PC-3 (cell line): ENCODE results near the gene FAM53B. TPM values are rescaled to one million over a fixed set of nuclear protein-coding genes. Genes with fewer than 3 reads are reported as not detected.

Source experiments
- ATAC-seq: fragments of 200-7000 bp; cut with Tn5 transposase; 2 replicates; pipeline ENCODE4 v1.9.1; 2020; ENCODE audit warnings: mild to moderate bottlenecking, moderate library complexity
- BruUV-seq: library from RNA; stranded (reverse); fragments of 400-500 nt; replicated peaks from 2 replicates; lab custom pipeline; 2021; lab: Mats Ljungman, UMichigan
- CTCF ChIA-PET: fragments of 300-600 bp; sonication (Branson Sonifier 250); formaldehyde crosslinking; loops from one replicate; lab custom pipeline; 2022; ENCODE audit warnings: antibody characterized with exemption; lab: Charles Lee
- POLR2A ChIA-PET: fragments of 300-600 bp; sonication (Branson Sonifier 250); formaldehyde crosslinking; loops from one replicate; lab custom pipeline; 2022; ENCODE audit warnings: antibody characterized with exemption; ENCODE audit not compliant: unreplicated experiment; lab: Charles Lee
- DNase-seq: peaks from one replicate; pipeline ENCODE4 v3.0.0-alpha.2; 2015
- H2AFZ ChIP-seq: fragments of 300-600 bp; sonication (generic); 2 replicates; pipeline ENCODE4 v1.6.0; 2016; ENCODE audit warnings: antibody characterized with exemption, low read length
- H3F3A ChIP-seq: fragments of 300-600 bp; sonication (generic); one replicate; pipeline ENCODE4 v1.6.0; 2017; ENCODE audit warnings: antibody characterized with exemption, low read length, control low read depth, mild to moderate bottlenecking; ENCODE audit not compliant: unreplicated experiment
- H3K27ac ChIP-seq: fragments of 300-600 bp; sonication (generic); 2 replicates; pipeline ENCODE4 v1.5.1; 2016; ENCODE audit warnings: mild to moderate bottlenecking, low read length
- H3K27me3 ChIP-seq: fragments of 300-600 bp; sonication (generic); 2 replicates; pipeline ENCODE4 v1.6.1; 2016; ENCODE audit warnings: low read length, mixed read lengths
- H3K36me3 ChIP-seq: fragments of 300-600 bp; sonication (generic); 2 replicates; pipeline ENCODE4 v1.6.1; 2016; ENCODE audit warnings: low read depth, mixed run types, low read length, mixed read lengths
- H3K4me1 ChIP-seq: fragments of 300-600 bp; sonication (generic); 2 replicates; pipeline ENCODE4 v1.5.1; 2016; ENCODE audit warnings: low read length; ENCODE audit not compliant: insufficient read depth
- H3K4me2 ChIP-seq: fragments of 300-600 bp; sonication (generic); 2 replicates; pipeline ENCODE4 v1.6.0; 2016; ENCODE audit warnings: low read length
- H3K4me3 ChIP-seq: fragments of 300-600 bp; sonication (generic); 2 replicates; pipeline ENCODE4 v1.5.1; 2016; ENCODE audit warnings: mild to moderate bottlenecking, low read length, mixed read lengths
- H3K79me2 ChIP-seq: fragments of 300-600 bp; sonication (generic); 2 replicates; pipeline ENCODE4 v1.6.1; 2017; ENCODE audit warnings: low read length, mixed read lengths
- H3K9ac ChIP-seq: fragments of 300-600 bp; sonication (generic); 2 replicates; pipeline ENCODE4 v1.6.0; 2016; ENCODE audit warnings: mild to moderate bottlenecking, low read length
- H3K9me2 ChIP-seq: fragments of 300-600 bp; sonication (generic); replicated peaks from 2 replicates; pipeline ENCODE4 v1.6.1; 2016; ENCODE audit warnings: mixed run types, low read length, mixed read lengths
- H3K9me3 ChIP-seq: fragments of 300-600 bp; sonication (generic); 2 replicates; pipeline ENCODE4 v1.6.1; 2016; ENCODE audit warnings: low read length, mixed read lengths
- H4K20me1 ChIP-seq: fragments of 300-600 bp; sonication (generic); 2 replicates; pipeline ENCODE4 v1.6.1; 2016; ENCODE audit warnings: low read length, mixed read lengths
- EZH2 ChIP-seq: fragments of 300-600 bp; sonication (generic); IDR thresholded peaks from one replicate; pipeline ENCODE4 v1.6.1; 2017; ENCODE audit warnings: antibody characterized with exemption, mild to moderate bottlenecking, low read length; ENCODE audit not compliant: unreplicated experiment
- EZH2phosphoT487 ChIP-seq: fragments of 300-600 bp; sonication (generic); IDR thresholded peaks from 2 replicates; pipeline ENCODE4 v1.6.1; 2018; ENCODE audit warnings: mild to moderate bottlenecking, antibody characterized with exemption, low read length, borderline replicate concordance
- intact Hi-C: fragments of 100-400 bp; cut with micrococcal nuclease; formaldehyde crosslinking; loops from 2 replicates; pipeline ENCODE4 v1.9.0; 2023
- total RNA-seq: library from RNA; depleted of rRNA; stranded (reverse); fragments of >200 nt; gene quantifications from 2 replicates; pipeline ENCODE4 v1.2.3, GENCODE V29; 2014
- TF ChIP-seq, protein P1 (sequence below): fragments of 300-600 bp; sonication (generic); conservative IDR thresholded peaks from 2 replicates; pipeline ENCODE4 v1.5.1; 2017; ENCODE audit warnings: antibody characterized with exemption, low read depth, mild to moderate bottlenecking, low read length

The FAM53B gene
- total RNA-seq, 1 experiment from 2014 or later = 19.4 TPM

DNA sequence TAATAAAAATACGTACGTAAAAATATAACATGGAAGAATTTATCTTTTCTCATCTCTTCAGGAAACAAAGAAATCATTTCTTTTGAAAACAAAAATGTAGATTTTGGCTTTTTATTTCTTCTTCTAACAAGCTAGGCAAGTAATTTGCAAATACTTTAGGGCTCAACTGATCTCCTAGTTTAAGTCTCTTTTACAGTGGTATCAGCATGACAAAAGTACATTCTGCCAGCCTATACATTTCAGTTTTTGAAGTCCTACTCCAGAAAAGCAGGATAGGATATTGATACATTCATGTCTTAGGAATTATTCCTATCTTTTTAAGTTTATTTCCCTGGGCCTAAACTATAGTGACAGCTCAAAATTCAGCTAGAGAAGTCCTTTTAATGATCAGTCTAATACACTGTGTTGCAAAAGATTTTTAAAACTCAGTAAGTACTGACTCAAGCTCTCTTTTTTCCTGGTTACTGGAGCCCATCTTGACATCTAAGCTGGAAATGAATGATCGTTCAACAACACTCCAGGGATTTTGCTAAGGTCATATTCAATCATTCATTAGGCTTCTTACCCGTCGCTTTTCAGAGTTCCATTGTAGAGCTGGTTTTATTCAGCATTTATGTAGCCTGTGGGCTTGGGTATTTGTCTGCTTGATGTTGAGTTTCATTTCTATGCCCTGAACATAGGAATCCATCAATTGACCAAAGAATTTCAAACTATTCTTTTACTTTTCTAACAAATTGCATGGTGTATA lies 12.2 kb upstream of the FAM53B start:
- Histone ChIP-seq H3K27me3 (no peaks in the 10 kb centered on the region), H3F3A (no peaks in the 10 kb centered on the region), H4K20me1 (no peaks in the 10 kb centered on the region), H3K9ac (no peak overlapping the region), H2AFZ (no peak overlapping the region), H3K4me1 (no peaks in the 10 kb centered on the region), H3K27ac (no peak overlapping the region), H3K9me3 (no peaks in the 10 kb centered on the region), H3K4me2 (no peak overlapping the region), H3K4me3 (no peak overlapping the region), H3K79me2 (no peaks in the 10 kb centered on the region), H3K9me2 (no peaks in the 10 kb centered on the region), H3K36me3 (peaks cover 23% of the 10 kb centered on the region)
- DNase-seq (no peak), ATAC-seq (no peak)
- intact Hi-C loops = no loop called here
- POLR2A ChIA-PET = interaction anchor here (0.6 kb wide), 1 partner anchor 35 kb away, joined by 3 read pairs; the partner anchor contains the start of gene EEF1AKMT2
- BruUV-seq = no TSS peak
- TF ChIP-seq, protein P1, sequence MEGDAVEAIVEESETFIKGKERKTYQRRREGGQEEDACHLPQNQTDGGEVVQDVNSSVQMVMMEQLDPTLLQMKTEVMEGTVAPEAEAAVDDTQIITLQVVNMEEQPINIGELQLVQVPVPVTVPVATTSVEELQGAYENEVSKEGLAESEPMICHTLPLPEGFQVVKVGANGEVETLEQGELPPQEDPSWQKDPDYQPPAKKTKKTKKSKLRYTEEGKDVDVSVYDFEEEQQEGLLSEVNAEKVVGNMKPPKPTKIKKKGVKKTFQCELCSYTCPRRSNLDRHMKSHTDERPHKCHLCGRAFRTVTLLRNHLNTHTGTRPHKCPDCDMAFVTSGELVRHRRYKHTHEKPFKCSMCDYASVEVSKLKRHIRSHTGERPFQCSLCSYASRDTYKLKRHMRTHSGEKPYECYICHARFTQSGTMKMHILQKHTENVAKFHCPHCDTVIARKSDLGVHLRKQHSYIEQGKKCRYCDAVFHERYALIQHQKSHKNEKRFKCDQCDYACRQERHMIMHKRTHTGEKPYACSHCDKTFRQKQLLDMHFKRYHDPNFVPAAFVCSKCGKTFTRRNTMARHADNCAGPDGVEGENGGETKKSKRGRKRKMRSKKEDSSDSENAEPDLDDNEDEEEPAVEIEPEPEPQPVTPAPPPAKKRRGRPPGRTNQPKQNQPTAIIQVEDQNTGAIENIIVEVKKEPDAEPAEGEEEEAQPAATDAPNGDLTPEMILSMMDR = no peak
- TF ChIP-seq EZH2phosphoT487 (no peak), EZH2 (no peak)
- CTCF ChIA-PET = no interaction called here

DNA sequence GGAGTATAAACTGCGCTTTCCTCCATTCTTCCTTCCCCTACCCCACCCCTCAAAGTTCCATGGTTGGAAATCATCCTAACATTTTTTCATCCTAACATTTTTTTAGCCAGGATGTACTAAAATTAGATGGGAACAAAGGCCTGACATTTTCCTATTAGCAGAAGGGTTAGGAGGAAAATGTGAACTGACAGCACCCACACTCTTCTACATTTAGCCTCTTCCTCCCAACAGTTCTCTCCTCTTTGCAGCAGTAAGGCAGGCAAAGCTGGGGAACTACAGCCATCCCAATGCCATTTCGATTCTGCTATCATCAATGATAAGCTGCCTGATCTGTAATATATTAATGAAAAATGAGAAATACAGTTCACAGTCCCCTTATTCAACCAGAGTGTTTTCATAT lies 11.4 kb upstream of the FAM53B start:
- Histone ChIP-seq H3K9me2 (no peaks in the 10 kb centered on the region), H3K9ac (no peak overlapping the region), H3K4me3 (no peak overlapping the region), H3K27me3 (no peaks in the 10 kb centered on the region), H3K79me2 (no peaks in the 10 kb centered on the region), H3K4me2 (no peak overlapping the region), H3K9me3 (no peaks in the 10 kb centered on the region), H3F3A (no peaks in the 10 kb centered on the region), H3K27ac (no peak overlapping the region), H3K4me1 (no peaks in the 10 kb centered on the region), H3K36me3 (peaks cover 22% of the 10 kb centered on the region), H4K20me1 (no peaks in the 10 kb centered on the region), H2AFZ (no peak overlapping the region)
- intact Hi-C loops = no loop called here
- DNase-seq = no peak
- ChIA-PET POLR2A (no interaction called here), CTCF (no interaction called here)
- no TSS peak for BruUV-seq
- no peak for ATAC-seq
- TF ChIP-seq EZH2phosphoT487 (no peak), EZH2 (no peak)
- TF ChIP-seq, protein P1 = no peak

DNA sequence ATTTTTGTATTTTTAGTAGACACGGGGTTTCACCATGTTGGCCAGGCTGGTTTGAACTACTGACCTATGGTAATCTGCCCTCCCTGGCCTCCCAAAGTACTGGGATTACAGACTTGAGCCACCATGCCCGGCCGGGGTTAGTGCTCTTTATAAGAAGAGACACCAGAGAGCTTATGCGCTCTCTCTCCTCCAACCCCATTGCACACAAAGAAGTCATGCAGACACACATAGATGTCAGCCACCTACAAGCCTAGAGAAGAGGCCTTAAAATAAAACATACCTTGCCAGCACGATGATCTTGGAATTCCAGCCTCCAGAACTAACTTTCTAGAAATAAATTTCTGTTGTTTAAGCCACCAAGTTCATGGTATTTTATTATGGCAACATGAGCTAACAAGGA lies 10.0 kb upstream of the FAM53B start:
- BruUV-seq = no TSS peak

More for the DNA sequence above, 10.0 kb upstream of the FAM53B start:
- H2AFZ ChIP-seq = no peak overlapping the region
- H3F3A ChIP-seq = no peaks in the 10 kb centered on the region
- H4K20me1 ChIP-seq = no peaks in the 10 kb centered on the region
- DNase-seq = no peak
- H3K4me1 ChIP-seq = no peaks in the 10 kb centered on the region
- no peaks in the 10 kb centered on the region for H3K9me3 ChIP-seq
- H3K4me3 ChIP-seq = no peak overlapping the region
- H3K36me3 ChIP-seq = peaks cover 8% of the 10 kb centered on the region
- H3K9me2 ChIP-seq = no peaks in the 10 kb centered on the region
- no peak overlapping the region for H3K27ac ChIP-seq
- TF ChIP-seq, protein P1 = no peak
- no peak for TF ChIP-seq EZH2phosphoT487
- TF ChIP-seq EZH2 = no peak
- intact Hi-C loops = no loop called here
- no peak overlapping the region for H3K9ac ChIP-seq
- CTCF ChIA-PET = no interaction called here
- POLR2A ChIA-PET = no interaction called here
- no peaks in the 10 kb centered on the region for H3K79me2 ChIP-seq
- H3K27me3 ChIP-seq = no peaks in the 10 kb centered on the region
- ATAC-seq = no peak
- H3K4me2 ChIP-seq = no peak overlapping the region
